Vagina (tissue), 2 donors: Measurements from ENCODE around the gene NUCB1. TPM values are rescaled to one million over a fixed set of nuclear protein-coding genes. Genes with fewer than 3 reads are reported as not detected.
A peak's percentile ranks its signal among the peaks of the same experiment; 100 is the strongest.

Source experiments
- DNase-seq, 2 donors: peaks; one replicate each; pipeline ENCODE4 v3.0.0-alpha.2; 2017; ENCODE audit errors: extremely low spot score in 2 of 2
- H3K27ac ChIP-seq: fragments of 200-600 bp; sonication (generic); one replicate; pipeline ENCODE4 v1.5.1; 2019
- H3K27me3 ChIP-seq: fragments of 200-600 bp; sonication (generic); one replicate; pipeline ENCODE4 v1.5.1; 2019
- H3K36me3 ChIP-seq, 2 donors: fragments of 200-600 bp; sonication (generic); one replicate each; pipeline ENCODE4 v1.5.1; 2017 to 2019
- H3K4me1 ChIP-seq: fragments of 200-600 bp; sonication (generic); one replicate; pipeline ENCODE4 v1.5.1; 2019
- H3K4me3 ChIP-seq, 2 donors: fragments of 200-600 bp; sonication (generic); 1 replicate in 1 of 2; 2 replicates in 1 of 2; pipeline ENCODE4 v1.5.1; 2016 to 2019
- H3K9me3 ChIP-seq: fragments of 200-600 bp; sonication (generic); one replicate; pipeline ENCODE4 v1.5.1; 2019
- CTCF ChIP-seq, 3 experiments: fragments of 450-650 bp in 2 of 3; fragments of 200-600 bp in 1 of 3; sonication (generic) in 1 of 3; IDR thresholded peaks; one replicate each; pipeline ENCODE4 v1.5.1; 2017 to 2019; ENCODE audit warnings: antibody characterized with exemption in 3 of 3, mild to moderate bottlenecking in 2 of 3, moderate library complexity in 2 of 3
- POLR2A ChIP-seq, 2 donors: fragments of 450-650 bp; IDR thresholded peaks; one replicate each; pipeline ENCODE4 v1.6.1; 2017; ENCODE audit warnings: antibody characterized with exemption in 2 of 2, mild to moderate bottlenecking in 2 of 2, moderate library complexity in 2 of 2
- POLR2AphosphoS5 ChIP-seq, 2 donors: sonication (generic); formaldehyde crosslinking; IDR thresholded peaks; one replicate each; pipeline ENCODE4 v1.9.0; 2017; ENCODE audit warnings: antibody characterized with exemption in 2 of 2, mild to moderate bottlenecking in 2 of 2, low read depth in 1 of 2; ENCODE audit not compliant: insufficient read depth in 1 of 2
- intact Hi-C: fragments of 100-400 bp; cut with DNase I; formaldehyde crosslinking; loops from one replicate; pipeline ENCODE4 v1.15.1; 2023
- total RNA-seq: library from RNA; depleted of rRNA; stranded (reverse); fragments of >200 nt; gene quantifications from one replicate; pipeline ENCODE4 v1.2.3, GENCODE V29; 2016

NUCB1 gene
- total RNA-seq, 1 donor from 2014 or later = 151 TPM

GRCh38 chr19:48958006-48958405 is 57.9 kb downstream of the NUCB1 start:
- intact Hi-C loops = no loop called here
- Histone ChIP-seq H3K4me3 (no peak overlapping the region), H3K27me3 (no peaks in the 10 kb centered on the region), H3K4me1 (peaks cover 30% of the 10 kb centered on the region), H3K36me3 (peaks cover 0 to 4% of the 10 kb centered on the region in 2 donors), H3K9me3 (no peaks in the 10 kb centered on the region), H3K27ac (no peak overlapping the region)
- no peak for DNase-seq
- no peak for TF ChIP-seq POLR2A (IDR thresholded peaks at IDR 0.05)
- no peak for TF ChIP-seq POLR2AphosphoS5 (IDR thresholded peaks at IDR 0.05; ENCODE audit: insufficient read depth in 1 of 2, low read depth in 1 of 2)
- TF ChIP-seq CTCF (IDR thresholded peaks at IDR 0.05) = no peak

GRCh38 chr19:48959341-48960239 is 59.5 kb downstream of the NUCB1 start:
- intact Hi-C loops = loop anchor here (10.0 kb wide), 2 partner anchors 85 to 325 kb away; partner anchors contain the start of genes DBP and PPP1R15A
- no peak overlapping the region for H3K4me3 ChIP-seq
- no peaks in the 10 kb centered on the region for H3K27me3 ChIP-seq
- peaks cover 0 to 4% of the 10 kb centered on the region in 2 donors for H3K36me3 ChIP-seq
- peaks cover 41% of the 10 kb centered on the region for H3K4me1 ChIP-seq
- TF ChIP-seq POLR2A (IDR thresholded peaks at IDR 0.05) (no peak), POLR2AphosphoS5 (IDR thresholded peaks at IDR 0.05; ENCODE audit: insufficient read depth in 1 of 2, low read depth in 1 of 2) (no peak), CTCF (IDR thresholded peaks at IDR 0.05) (no peak)
- no peak for DNase-seq
- H3K27ac ChIP-seq = no peak overlapping the region
- H3K9me3 ChIP-seq = no peaks in the 10 kb centered on the region

- no peak for DNase-seq
- H3K27ac ChIP-seq = peak overlapping the region; percentile 96
- H3K4me3 ChIP-seq = no peak overlapping the region
- no peaks in the 10 kb centered on the region for H3K27me3 ChIP-seq
- H3K36me3 ChIP-seq = peaks cover 0 to 4% of the 10 kb centered on the region in 2 donors
- peaks cover 35% of the 10 kb centered on the region for H3K4me1 ChIP-seq
- TF ChIP-seq POLR2A (IDR thresholded peaks at IDR 0.05) (no peak), POLR2AphosphoS5 (IDR thresholded peaks at IDR 0.05; ENCODE audit: insufficient read depth in 1 of 2, low read depth in 1 of 2) (no peak), CTCF (IDR thresholded peaks at IDR 0.05) (no peak)
- H3K9me3 ChIP-seq = no peaks in the 10 kb centered on the region
- intact Hi-C loops = loop anchor here (10.0 kb wide), 2 partner anchors 86 to 326 kb away; partner anchors contain the start of genes DBP and PPP1R15A
These were observed 61.0 kb downstream of the NUCB1 start for GRCh38 chr19:48961051-48961649.

- intact Hi-C loops = loop anchor here (10.0 kb wide), 2 partner anchors 87 to 327 kb away; partner anchors contain the start of genes DBP and PPP1R15A
- H3K4me3 ChIP-seq = no peak overlapping the region
- peaks cover 38% of the 10 kb centered on the region for H3K4me1 ChIP-seq
- peaks cover 0 to 5% of the 10 kb centered on the region in 2 donors for H3K36me3 ChIP-seq
- H3K27me3 ChIP-seq = no peaks in the 10 kb centered on the region
- no peak for TF ChIP-seq POLR2AphosphoS5 (IDR thresholded peaks at IDR 0.05; ENCODE audit: insufficient read depth in 1 of 2, low read depth in 1 of 2)
- no peak for TF ChIP-seq POLR2A (IDR thresholded peaks at IDR 0.05)
- TF ChIP-seq CTCF (IDR thresholded peaks at IDR 0.05) = no peak
- DNase-seq = no peak
- H3K9me3 ChIP-seq = no peaks in the 10 kb centered on the region
- peak overlapping the region; percentile 96 for H3K27ac ChIP-seq
These were observed 61.5 kb downstream of the NUCB1 start for GRCh38 chr19:48961673-48962028.
